Activated CD4-positive, alpha-beta T cell treated with anti-CD3 and anti-CD28 coated beads for 4 hours (primary cell): ENCODE measurements around the gene SMIM5.

Source experiments
- DNase-seq, 2 donors: peaks; one replicate each; pipeline ENCODE4 v3.0.0-alpha.2; 2020

SMIM5 gene

GRCh38 chr17:75604034-75604695, 29.1 kb upstream of the SMIM5 start:
- DNase-seq = no peak

- DNase-seq = no peak
Measured at GRCh38 chr17:75605790-75606189, 27.4 kb upstream of the SMIM5 start.

DNA sequence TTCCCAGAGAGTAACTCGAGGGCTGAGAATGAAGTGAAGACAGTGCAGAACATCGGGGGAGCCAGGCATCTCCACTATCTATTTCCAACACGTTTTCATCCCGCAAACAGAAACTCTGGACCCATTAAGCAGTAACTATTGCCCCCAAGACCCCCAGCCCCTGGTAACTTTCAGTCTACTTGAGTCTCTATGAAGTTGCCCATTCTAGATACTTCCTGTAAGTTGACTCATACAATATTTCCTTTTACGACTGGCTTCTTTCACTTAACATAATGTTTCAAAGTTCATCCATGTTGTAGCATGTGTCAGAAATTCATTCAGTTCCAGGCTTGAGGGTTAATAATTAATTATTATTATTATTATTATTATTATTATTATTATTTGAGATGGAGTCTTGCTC, 26.1 kb upstream of the SMIM5 start:
- DNase-seq = no peak

GRCh38 chr17:75610103-75610984, 22.9 kb upstream of the SMIM5 start:
- DNase-seq = no peak

- DNase-seq = no peak
Measured at GRCh38 chr17:75611851-75612429, 21.3 kb upstream of the SMIM5 start.

- no peak for DNase-seq
Measured at GRCh38 chr17:75612906-75613626, 20.2 kb upstream of the SMIM5 start.

DNA sequence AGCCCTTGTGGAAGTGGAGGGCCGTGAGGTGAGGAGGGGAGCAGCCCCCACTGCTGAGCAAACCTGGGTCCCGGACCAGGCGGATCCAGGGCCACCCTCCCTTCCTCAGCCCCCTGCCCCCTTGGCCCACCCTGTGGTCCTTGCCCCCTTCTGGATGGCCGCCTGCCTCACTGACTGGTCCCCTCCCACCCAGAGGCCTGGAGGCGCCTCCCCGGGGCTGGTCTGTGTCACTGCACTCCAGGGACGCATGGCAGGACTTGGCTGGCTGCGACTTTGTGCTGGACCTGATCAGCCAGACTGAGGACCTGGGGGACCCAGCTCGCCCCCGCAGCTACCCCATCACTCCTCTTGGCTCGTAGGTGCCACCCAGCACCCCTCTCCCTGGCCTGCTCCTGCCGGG, 19.2 kb upstream of the SMIM5 start:
- DNase-seq = no peak

DNA sequence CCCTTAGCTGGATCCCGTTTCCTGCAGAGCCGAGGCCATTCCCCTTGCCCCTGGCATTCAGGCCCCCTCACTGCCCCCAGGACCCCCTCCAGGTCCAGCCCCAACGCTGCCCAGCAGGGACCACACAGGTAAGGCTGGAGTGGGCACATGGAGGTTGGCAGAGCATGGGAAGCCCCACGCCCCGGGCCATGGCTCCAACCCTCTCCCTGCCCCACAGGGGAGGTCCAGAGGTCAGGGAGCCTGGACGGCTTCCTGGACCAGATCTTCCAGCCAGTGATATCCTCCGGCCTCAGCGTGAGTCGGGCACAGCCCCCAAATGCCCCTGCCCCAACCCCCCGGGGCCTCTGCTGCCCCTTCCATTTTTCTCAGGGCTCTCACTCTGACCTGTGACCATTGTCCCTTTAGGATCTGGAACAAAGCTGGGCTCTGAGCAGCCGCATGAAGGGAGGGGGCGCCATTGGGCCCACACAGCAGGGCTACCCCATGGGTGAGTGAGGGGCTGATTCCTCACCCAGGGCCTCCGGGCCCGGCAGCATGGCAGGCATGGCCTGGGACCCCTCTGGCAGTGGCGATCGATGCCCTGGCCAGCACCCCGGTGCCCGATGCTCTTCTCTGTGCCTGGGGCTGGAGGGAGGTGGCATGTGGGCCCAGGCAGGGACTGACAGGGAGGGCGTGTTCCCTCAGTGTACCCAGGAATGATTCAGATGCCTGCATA, 18.5 kb upstream of the SMIM5 start:
- no peak for DNase-seq

DNA sequence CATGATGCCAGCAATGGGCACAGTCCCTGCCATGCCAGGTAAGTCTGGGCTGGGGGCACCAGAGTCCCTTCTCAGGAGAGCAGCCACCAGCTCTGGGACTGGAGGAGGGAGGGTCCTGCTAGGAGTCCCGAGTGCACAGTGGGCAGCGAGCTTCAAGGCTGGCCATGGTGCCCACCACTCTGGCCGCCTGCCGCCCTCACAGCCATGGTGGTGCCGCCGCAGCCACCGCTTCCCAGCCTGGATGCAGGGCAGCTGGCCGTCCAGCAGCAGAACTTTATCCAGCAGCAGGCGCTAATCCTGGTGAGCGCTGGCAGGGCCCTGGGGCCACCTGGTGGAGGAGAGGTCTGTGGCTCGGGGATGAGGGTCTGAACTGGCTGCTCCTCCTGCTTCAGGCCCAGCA, 17.9 kb upstream of the SMIM5 start:
- no peak for DNase-seq

DNA sequence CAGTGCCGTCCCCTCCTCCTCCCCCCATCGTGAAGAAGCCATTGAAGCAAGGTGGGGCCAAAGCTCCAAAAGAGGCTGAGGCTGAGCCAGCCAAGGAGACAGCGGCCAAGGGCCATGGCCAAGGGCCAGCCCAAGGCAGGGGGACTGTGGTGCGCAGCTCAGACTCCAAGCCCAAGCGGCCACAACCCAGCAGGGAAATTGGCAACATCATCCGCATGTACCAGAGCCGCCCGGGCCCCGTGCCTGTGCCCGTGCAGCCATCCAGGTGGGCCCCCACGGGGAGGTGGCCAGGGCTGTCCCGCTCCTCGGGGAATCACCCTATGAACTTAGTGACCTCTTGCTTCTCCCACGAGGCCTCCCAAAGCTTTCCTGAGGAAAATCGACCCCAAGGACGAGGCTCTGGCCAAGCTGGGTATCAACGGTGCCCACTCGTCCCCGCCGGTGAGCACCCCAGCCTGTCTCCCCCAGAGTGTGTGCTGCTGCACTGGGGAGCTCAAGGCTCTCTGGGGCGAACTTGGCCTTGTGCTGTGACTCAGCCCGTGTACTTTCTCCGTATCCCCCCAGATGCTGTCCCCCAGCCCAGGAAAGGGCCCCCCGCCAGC, 16.6 kb upstream of the SMIM5 start:
- DNase-seq = no peak

DNA sequence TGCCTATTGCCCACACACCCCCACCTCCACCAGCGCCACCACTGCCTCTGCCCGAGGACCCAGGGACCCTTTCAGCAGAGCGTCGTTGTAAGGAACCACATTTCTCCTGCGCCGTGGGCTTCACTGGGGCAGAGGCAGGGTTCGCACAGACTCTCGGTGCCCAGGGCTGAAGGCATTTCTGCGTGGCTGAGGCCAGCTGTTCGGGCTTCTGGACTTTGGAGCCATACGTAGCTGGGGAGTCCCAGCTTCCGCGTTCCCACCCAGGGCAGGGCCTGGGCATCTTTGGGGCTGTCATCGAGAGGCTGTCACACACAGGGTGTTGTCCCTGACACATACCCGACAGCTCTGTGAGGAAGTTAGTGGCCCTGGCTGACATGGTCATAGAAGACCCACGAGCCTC, 16.0 kb upstream of the SMIM5 start:
- no peak for DNase-seq

GRCh38 chr17:75617675-75618074, 15.6 kb upstream of the SMIM5 start:
- no peak for DNase-seq

GRCh38 chr17:75619506-75620431, 13.5 kb upstream of the SMIM5 start:
- DNase-seq = no peak

GRCh38 chr17:75621489-75621888, 11.7 kb upstream of the SMIM5 start:
- no peak for DNase-seq

DNA sequence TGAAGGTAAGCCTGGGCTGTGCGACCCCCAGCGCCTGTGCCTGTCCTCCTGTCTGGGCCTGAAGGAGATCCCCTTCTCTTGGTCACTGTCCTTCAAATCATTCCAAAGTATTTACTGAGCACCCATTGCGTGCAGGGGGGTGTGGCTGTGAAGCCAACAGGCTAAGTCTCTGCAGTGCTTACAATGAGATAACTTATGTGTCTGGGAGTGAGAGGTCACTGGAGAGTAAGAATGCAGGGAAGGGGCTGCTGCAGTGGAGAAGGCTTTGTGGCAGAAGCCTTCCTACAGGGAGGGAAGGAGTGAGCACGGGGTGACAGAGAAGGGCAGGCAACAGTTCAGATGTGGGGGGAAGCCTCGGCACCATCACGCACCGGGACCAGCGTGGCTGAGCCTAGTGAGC, 11.2 kb upstream of the SMIM5 start:
- no peak for DNase-seq

DNA sequence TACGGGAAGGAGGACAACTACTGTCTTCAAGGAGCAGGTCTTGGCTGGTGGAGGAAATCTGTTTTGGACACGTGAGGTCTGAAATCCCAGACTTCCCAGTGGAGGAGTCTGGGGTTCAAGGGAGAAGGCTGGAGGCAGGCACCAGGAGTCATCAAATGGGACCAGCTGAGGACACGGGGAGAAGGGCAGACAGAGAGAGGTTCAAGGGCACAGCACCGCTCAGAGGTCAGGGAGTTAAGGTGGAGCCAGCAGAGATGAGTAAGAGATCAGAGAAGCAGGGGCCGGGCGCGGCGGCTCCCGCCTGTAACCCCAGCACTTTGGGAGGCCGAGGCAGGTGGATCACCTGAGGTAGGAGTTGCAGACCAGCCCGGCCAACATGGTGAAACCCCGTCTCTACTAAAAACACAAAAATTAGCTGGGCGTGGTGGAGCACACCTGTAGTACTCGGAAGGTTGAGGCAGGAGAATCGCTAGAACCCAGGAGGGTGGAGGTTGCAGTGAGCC, 10.4 kb upstream of the SMIM5 start:
- DNase-seq = no peak

GRCh38 chr17:75623386-75623785, 9.8 kb upstream of the SMIM5 start:
- DNase-seq = no peak

DNA sequence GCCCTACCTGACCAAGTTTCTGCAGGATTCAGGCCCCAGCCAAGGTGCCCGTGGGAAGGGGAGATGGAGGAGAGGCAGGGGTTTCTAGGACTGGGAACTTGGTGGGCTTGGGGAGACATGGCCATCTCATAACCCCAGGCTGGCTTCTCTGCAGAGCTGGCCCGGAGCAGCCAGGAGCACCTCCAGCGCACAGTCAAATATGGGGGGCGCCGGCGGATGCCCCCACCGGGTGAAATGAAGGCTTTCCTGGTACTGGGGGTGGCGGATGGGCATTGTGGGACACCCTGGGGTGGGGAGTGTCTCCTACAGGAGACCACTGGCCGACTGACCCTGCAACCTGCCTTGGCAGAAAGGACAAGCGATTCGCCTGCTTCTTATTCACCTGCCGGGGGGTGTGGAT, 9.2 kb upstream of the SMIM5 start:
- DNase-seq = no peak

- no peak for DNase-seq
Measured at GRCh38 chr17:75624714-75625345, 8.4 kb upstream of the SMIM5 start.

DNA sequence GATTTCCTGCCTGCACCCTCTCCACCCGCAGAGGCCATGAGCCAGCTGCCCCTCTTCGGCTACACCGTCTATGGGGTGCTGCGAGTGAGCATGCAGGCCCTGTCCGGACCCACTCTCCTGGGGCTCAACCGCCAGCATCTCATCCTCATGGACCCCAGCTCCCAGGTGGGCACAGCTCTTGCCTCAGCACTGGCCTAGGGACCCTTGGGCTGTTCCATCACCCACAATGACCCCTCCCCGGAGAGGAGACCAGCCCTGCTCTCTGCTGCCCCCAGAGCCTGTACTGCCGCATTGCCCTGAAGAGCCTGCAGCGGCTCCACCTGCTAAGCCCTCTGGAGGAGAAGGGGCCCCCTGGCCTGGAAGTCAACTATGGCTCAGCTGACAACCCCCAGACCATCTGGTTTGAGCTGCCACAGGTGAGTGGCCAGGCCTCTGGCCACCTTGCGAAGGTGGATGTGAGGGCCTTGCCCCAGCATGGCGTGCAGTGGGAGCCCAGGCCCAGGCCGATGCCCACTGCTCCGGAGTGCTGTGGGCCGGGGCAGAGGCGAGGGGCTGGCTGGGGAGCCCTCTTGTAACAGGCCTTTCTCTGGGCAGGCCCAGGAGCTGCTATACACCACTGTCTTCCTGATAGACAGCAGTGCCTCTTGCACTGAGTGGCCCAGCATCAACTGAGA, 7.3 kb upstream of the SMIM5 start:
- DNase-seq = no peak
